ENCODE measurements around the gene ZNF236.

Gene ZNF236

DNA sequence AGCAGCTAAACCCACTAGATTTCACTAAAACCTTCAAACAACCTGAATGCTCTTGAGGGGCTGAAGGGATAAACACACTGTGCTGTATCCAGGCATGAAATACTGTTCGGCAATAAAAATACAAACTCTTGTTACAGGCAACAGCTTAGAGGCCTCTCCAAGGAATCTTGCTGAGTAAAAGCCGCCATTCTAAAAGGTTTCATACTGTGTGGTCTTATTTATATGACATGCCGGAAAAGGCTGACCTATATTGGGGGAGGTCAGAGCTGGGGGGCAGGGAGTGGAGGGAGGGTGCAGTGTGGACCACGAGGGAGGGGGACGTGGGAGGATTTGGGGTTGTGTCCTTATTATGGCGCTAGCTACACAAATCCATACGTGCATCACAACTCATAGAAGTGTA is 174.1 kb downstream of the ZNF236 start:
- no peaks in the 10 kb centered on the region for H3K27me3 ChIP-seq (ENCODE audit: control insufficient read depth in 1 of 2, insufficient read depth in 2 of 2, low read length in 2 of 2)
- H3K4me1 ChIP-seq (ENCODE audit: insufficient read depth, low read length) = no peaks in the 10 kb centered on the region
- no peak overlapping the region for H3K4me3 ChIP-seq (ENCODE audit: low read depth in 1 of 2, low read length in 2 of 2)
- H3K9ac ChIP-seq (ENCODE audit: low read length) = no peak overlapping the region
- no peaks in the 10 kb centered on the region for H3K36me3 ChIP-seq (ENCODE audit: insufficient read depth, low read length)
- H3K9me3 ChIP-seq (ENCODE audit: low read length) = no peaks in the 10 kb centered on the region
- no peak overlapping the region for H3K27ac ChIP-seq (ENCODE audit: low read depth, low read length)

GRCh38 chr18:76997951-76998808 is 175.8 kb downstream of the ZNF236 start:
- Histone ChIP-seq H3K9ac (ENCODE audit: low read length) (no peak overlapping the region), H3K4me1 (ENCODE audit: insufficient read depth, low read length) (no peaks in the 10 kb centered on the region), H3K27me3 (ENCODE audit: control insufficient read depth in 1 of 2, insufficient read depth in 2 of 2, low read length in 2 of 2) (no peaks in the 10 kb centered on the region), H3K27ac (ENCODE audit: low read depth, low read length) (no peak overlapping the region), H3K36me3 (ENCODE audit: insufficient read depth, low read length) (no peaks in the 10 kb centered on the region), H3K9me3 (ENCODE audit: low read length) (no peaks in the 10 kb centered on the region), H3K4me3 (ENCODE audit: low read depth in 1 of 2, low read length in 2 of 2) (no peak overlapping the region)

DNA sequence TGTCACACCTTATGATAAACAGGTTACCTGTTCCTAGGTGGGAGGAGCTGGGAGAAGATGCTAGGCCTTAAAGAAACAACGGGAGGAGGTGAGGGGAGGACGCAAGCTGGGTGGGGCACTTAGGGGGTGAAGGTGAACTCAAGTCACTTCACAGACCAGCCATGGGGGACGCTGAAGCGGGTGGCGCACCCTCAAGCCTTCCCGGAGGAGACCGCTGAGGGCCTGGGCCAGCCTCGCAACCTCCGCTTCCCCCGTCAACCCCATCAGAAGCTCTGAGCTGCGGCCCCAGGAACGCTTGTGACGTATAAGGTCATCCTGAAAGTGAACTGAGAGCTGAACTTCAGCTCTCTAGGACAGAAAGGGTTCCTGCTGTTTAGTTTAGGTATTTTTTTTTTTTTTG is 176.7 kb downstream of the ZNF236 start:
- H3K9me3 ChIP-seq (ENCODE audit: low read length) = no peaks in the 10 kb centered on the region
- no peak overlapping the region for H3K27ac ChIP-seq (ENCODE audit: low read depth, low read length)
- no peaks in the 10 kb centered on the region for H3K27me3 ChIP-seq (ENCODE audit: control insufficient read depth in 1 of 2, insufficient read depth in 2 of 2, low read length in 2 of 2)
- H3K4me3 ChIP-seq (ENCODE audit: low read depth in 1 of 2, low read length in 2 of 2) = no peak overlapping the region
- no peaks in the 10 kb centered on the region for H3K4me1 ChIP-seq (ENCODE audit: insufficient read depth, low read length)
- H3K36me3 ChIP-seq (ENCODE audit: insufficient read depth, low read length) = no peaks in the 10 kb centered on the region
- no peak overlapping the region for H3K9ac ChIP-seq (ENCODE audit: low read length)

GRCh38 chr18:77000527-77000926 is 178.2 kb downstream of the ZNF236 start:
- H3K27ac ChIP-seq (ENCODE audit: low read depth, low read length) = no peak overlapping the region
- peak overlapping the region in 1 of 2 donors; percentile 10 for H3K4me3 ChIP-seq (ENCODE audit: low read depth in 1 of 2, low read length in 2 of 2)
- H3K36me3 ChIP-seq (ENCODE audit: insufficient read depth, low read length) = no peaks in the 10 kb centered on the region
- H3K9me3 ChIP-seq (ENCODE audit: low read length) = no peaks in the 10 kb centered on the region
- H3K27me3 ChIP-seq (ENCODE audit: control insufficient read depth in 1 of 2, insufficient read depth in 2 of 2, low read length in 2 of 2) = no peaks in the 10 kb centered on the region
- H3K9ac ChIP-seq (ENCODE audit: low read length) = no peak overlapping the region
- H3K4me1 ChIP-seq (ENCODE audit: insufficient read depth, low read length) = no peaks in the 10 kb centered on the region

DNA sequence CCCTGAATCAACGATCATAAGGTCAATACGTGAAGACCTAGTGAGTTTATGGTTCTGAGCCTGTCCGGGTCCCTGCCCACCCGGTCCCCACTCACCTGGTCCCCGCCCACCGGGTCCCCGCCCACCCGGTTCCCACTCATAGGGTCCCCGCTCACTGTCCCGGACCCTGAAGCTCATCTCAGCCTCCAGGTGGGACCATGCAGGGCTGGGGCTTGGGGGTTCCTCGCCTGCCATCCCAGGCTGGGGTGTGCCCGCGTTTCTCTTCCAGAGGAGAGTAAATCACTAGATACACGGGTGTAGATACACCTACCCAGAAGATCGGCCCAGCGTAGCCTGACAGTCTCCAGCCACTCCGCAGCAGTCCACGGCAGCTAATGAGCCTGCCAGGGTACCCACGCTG is 178.7 kb downstream of the ZNF236 start:
- Histone ChIP-seq H3K4me1 (ENCODE audit: insufficient read depth, low read length) (no peaks in the 10 kb centered on the region), H3K27me3 (ENCODE audit: control insufficient read depth in 1 of 2, insufficient read depth in 2 of 2, low read length in 2 of 2) (no peaks in the 10 kb centered on the region), H3K27ac (ENCODE audit: low read depth, low read length) (peak overlapping the region; percentile 44), H3K9ac (ENCODE audit: low read length) (no peak overlapping the region), H3K36me3 (ENCODE audit: insufficient read depth, low read length) (no peaks in the 10 kb centered on the region), H3K9me3 (ENCODE audit: low read length) (no peaks in the 10 kb centered on the region), H3K4me3 (ENCODE audit: low read depth in 1 of 2, low read length in 2 of 2) (peak overlapping the region in 1 of 2 donors; percentile 10)

DNA sequence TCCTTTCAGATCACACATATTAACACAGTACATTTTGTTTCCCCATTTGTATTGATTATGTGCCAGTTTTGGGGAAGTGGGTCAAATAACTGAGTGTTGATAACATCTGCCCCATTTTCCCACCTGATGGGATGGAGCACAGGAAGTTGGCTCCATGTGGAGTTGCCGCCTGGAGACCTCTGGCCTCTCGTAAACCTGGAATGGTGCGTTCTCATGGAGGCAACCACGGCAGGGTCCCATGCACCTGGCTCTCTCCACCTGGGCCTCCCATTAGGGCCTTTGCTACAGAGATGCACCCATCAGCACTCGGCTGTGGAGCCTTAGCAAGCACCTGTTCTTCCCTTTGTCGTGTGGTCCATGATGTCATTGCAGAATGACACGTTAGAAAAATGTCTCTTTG is 179.6 kb downstream of the ZNF236 start:
- no peak overlapping the region for H3K9ac ChIP-seq (ENCODE audit: low read length)

DNA sequence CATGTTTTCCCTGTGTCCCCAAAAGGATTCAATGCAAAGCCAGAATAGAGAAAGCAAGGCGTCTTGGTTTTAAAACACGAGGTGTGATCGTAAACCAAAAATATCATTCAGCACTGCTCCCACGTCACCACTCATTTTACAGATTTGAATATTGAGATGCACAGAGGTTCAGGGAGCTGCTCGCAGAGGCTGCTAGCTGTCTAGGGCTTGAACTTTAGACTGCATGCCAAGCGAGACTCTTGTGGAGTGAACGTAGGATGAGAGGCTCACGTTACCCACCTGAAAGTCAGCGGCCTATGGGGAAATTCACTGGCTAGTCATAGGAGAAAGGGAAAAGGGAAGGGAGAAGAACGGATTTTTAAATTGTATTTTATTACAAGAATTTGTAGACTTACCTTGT is 180.1 kb downstream of the ZNF236 start:
- Histone ChIP-seq H3K27ac (ENCODE audit: low read depth, low read length) (no peak overlapping the region), H3K9me3 (ENCODE audit: low read length) (no peaks in the 10 kb centered on the region), H3K36me3 (ENCODE audit: insufficient read depth, low read length) (no peaks in the 10 kb centered on the region), H3K4me3 (ENCODE audit: low read depth in 1 of 2, low read length in 2 of 2) (no peak overlapping the region), H3K4me1 (ENCODE audit: insufficient read depth, low read length) (no peaks in the 10 kb centered on the region), H3K9ac (ENCODE audit: low read length) (no peak overlapping the region), H3K27me3 (ENCODE audit: control insufficient read depth in 1 of 2, insufficient read depth in 2 of 2, low read length in 2 of 2) (no peaks in the 10 kb centered on the region)

More for the DNA sequence above, 179.6 kb downstream of the ZNF236 start:
- Histone ChIP-seq H3K27ac (ENCODE audit: low read depth, low read length) (no peak overlapping the region), H3K4me1 (ENCODE audit: insufficient read depth, low read length) (no peaks in the 10 kb centered on the region), H3K4me3 (ENCODE audit: low read depth in 1 of 2, low read length in 2 of 2) (no peak overlapping the region), H3K36me3 (ENCODE audit: insufficient read depth, low read length) (no peaks in the 10 kb centered on the region), H3K9me3 (ENCODE audit: low read length) (no peaks in the 10 kb centered on the region), H3K27me3 (ENCODE audit: control insufficient read depth in 1 of 2, insufficient read depth in 2 of 2, low read length in 2 of 2) (no peaks in the 10 kb centered on the region)

GRCh38 chr18:77003316-77003715 is 181.0 kb downstream of the ZNF236 start:
- no peaks in the 10 kb centered on the region for H3K27me3 ChIP-seq (ENCODE audit: control insufficient read depth in 1 of 2, insufficient read depth in 2 of 2, low read length in 2 of 2)
- H3K36me3 ChIP-seq (ENCODE audit: insufficient read depth, low read length) = no peaks in the 10 kb centered on the region
- H3K4me3 ChIP-seq (ENCODE audit: low read depth in 1 of 2, low read length in 2 of 2) = no peak overlapping the region
- H3K4me1 ChIP-seq (ENCODE audit: insufficient read depth, low read length) = no peaks in the 10 kb centered on the region
- no peak overlapping the region for H3K9ac ChIP-seq (ENCODE audit: low read length)
- H3K9me3 ChIP-seq (ENCODE audit: low read length) = no peaks in the 10 kb centered on the region
- H3K27ac ChIP-seq (ENCODE audit: low read depth, low read length) = no peak overlapping the region

DNA sequence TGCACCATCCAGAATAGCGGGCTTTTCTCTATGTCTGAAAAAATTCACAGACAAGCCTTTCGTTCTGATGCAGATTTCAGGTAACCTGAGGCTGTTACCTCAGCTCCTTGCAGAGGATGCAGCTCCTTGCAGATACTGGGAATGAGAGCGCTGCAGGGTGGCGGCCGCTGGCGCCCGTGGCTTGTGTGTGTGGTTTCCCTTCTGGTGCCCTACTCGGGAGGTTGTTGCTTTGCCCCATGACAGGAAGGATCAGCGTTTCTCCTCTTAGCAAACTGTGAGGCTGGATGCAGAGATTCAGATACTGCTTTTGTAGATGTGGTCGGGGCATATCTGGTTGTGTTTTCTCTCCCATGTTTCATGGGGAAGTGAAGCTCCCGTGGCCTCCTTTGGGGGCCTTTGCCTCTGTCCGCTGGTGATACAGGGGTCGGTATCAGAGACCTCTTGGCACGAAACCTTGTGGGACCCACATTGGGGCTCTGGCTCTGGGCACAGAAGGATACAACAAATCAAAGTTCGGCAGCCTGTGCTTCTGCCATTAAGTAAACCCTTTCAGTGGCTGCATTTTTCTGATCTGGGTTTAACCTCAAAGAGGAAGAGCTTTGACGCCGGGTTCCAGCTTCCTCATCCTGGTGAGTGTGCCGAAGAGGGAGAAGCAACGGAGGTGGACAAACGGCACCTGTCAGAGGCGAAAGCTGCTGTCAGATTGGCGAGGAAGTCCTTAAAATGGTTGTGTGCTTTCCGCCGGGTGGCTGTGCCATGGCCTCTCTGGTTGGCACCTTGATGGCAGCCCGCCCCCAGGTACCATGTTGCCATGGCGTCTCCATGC is 182.4 kb downstream of the ZNF236 start:
- Histone ChIP-seq H3K4me3 (ENCODE audit: low read depth in 1 of 2, low read length in 2 of 2) (no peak overlapping the region), H3K9me3 (ENCODE audit: low read length) (no peaks in the 10 kb centered on the region), H3K27ac (ENCODE audit: low read depth, low read length) (no peak overlapping the region), H3K9ac (ENCODE audit: low read length) (no peak overlapping the region), H3K36me3 (ENCODE audit: insufficient read depth, low read length) (no peaks in the 10 kb centered on the region), H3K4me1 (ENCODE audit: insufficient read depth, low read length) (no peaks in the 10 kb centered on the region), H3K27me3 (ENCODE audit: control insufficient read depth in 1 of 2, insufficient read depth in 2 of 2, low read length in 2 of 2) (no peaks in the 10 kb centered on the region)

- H3K9me3 ChIP-seq (ENCODE audit: low read length) = no peaks in the 10 kb centered on the region
- no peaks in the 10 kb centered on the region for H3K36me3 ChIP-seq (ENCODE audit: insufficient read depth, low read length)
- no peak overlapping the region for H3K27ac ChIP-seq (ENCODE audit: low read depth, low read length)
- no peak overlapping the region for H3K9ac ChIP-seq (ENCODE audit: low read length)
- H3K4me1 ChIP-seq (ENCODE audit: insufficient read depth, low read length) = no peaks in the 10 kb centered on the region
- H3K27me3 ChIP-seq (ENCODE audit: control insufficient read depth in 1 of 2, insufficient read depth in 2 of 2, low read length in 2 of 2) = no peaks in the 10 kb centered on the region
- H3K4me3 ChIP-seq (ENCODE audit: low read depth in 1 of 2, low read length in 2 of 2) = no peak overlapping the region
Observed at GRCh38 chr18:77005651-77006195, 183.4 kb downstream of the ZNF236 start.

DNA sequence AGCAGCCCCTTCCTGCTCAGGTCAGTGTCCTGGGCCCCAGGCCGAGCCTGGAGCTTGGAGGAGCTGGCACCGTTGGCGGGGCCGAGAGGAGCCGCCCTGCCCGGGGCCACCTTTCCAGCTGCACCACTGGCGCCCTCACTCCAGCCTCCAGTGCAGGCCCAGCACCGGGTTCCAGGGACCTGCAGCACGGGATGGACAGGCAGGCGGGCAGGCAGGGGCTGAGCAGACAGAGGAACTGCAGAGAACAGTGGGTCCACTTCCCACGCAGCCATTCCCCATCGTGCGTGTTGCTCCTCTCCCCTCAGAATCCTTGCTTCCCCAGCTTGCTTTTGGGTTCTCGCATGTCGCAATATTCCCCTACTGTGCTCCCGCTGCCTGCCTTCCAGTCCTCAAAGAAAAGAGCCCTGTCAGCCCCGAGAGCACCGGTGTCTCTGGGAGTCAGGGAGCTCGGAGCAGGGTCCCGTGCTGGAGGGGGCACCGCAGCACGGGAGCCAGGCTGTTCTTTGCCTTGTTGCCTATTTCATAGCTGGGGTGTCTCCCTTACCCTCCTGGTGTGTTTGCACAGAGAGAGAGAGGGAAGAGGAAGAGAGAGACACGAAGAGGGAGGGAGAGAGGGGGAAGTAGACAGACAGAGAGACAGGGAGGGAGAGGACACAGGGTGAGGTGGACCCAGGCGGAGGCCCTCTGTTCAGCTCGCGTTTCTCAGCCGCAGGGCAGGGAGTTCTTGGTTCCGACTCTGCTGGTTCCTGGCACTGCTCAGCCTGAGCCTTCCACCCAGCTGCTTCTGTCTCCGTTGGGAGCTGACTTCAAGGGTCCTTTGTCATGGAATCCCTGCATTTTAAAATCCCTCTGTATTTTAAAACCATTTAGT is 184.2 kb downstream of the ZNF236 start:
- no peak overlapping the region for H3K4me3 ChIP-seq (ENCODE audit: low read depth in 1 of 2, low read length in 2 of 2)
- H3K27me3 ChIP-seq (ENCODE audit: control insufficient read depth in 1 of 2, insufficient read depth in 2 of 2, low read length in 2 of 2) = no peaks in the 10 kb centered on the region
- H3K4me1 ChIP-seq (ENCODE audit: insufficient read depth, low read length) = no peaks in the 10 kb centered on the region
- H3K9me3 ChIP-seq (ENCODE audit: low read length) = no peaks in the 10 kb centered on the region
- H3K27ac ChIP-seq (ENCODE audit: low read depth, low read length) = no peak overlapping the region
- no peak overlapping the region for H3K9ac ChIP-seq (ENCODE audit: low read length)
- no peaks in the 10 kb centered on the region for H3K36me3 ChIP-seq (ENCODE audit: insufficient read depth, low read length)
